HFF-Myc (cell line): ENCODE measurements around the gene PLEKHG7.
"Not testable (repeated sequence)": the region's sequence is repeated elsewhere in the genome, so short reads cannot be mapped to it uniquely, and the experiment has no call there.

Experiments used
- DNase-seq: peaks from one replicate; pipeline ENCODE4 v3.0.0-alpha.2; 2011; ENCODE audit warnings: low read depth; ENCODE audit errors: extremely low read depth
- H3K4me3 ChIP-seq: replicated peaks from 2 replicates; pipeline ENCODE4 v1.5.1; 2011; ENCODE audit warnings: low read depth, mild to moderate bottlenecking, control low read depth, low read length
- CTCF ChIP-seq: IDR thresholded peaks from 2 replicates; pipeline ENCODE4 v1.5.1; 2012; ENCODE audit warnings: mild to moderate bottlenecking, low read depth, low read length, control low read depth; ENCODE audit errors: missing control alignments

PLEKHG7 gene

GRCh38 chr12:92785563-92785950 is 82.8 kb downstream of the PLEKHG7 start:
- TF ChIP-seq CTCF: no peak
- no peak for DNase-seq

GRCh38 chr12:92786045-92786444 is 83.3 kb downstream of the PLEKHG7 start:
- TF ChIP-seq CTCF: no peak
- H3K4me3 ChIP-seq: no peak overlapping the region
- DNase-seq: no peak

More at GRCh38 chr12:92785563-92785950, 82.8 kb downstream of the PLEKHG7 start:
- H3K4me3 ChIP-seq: no peak overlapping the region

- not testable (repeated sequence) for DNase-seq
Measured at GRCh38 chr12:92794356-92794755, 91.6 kb downstream of the PLEKHG7 start.

GRCh38 chr12:92794814-92795213 is 92.0 kb downstream of the PLEKHG7 start:
- DNase-seq: no peak
- H3K4me3 ChIP-seq: no peak overlapping the region
- TF ChIP-seq CTCF: no peak

More at GRCh38 chr12:92794356-92794755, 91.6 kb downstream of the PLEKHG7 start:
- not testable (repeated sequence) for H3K4me3 ChIP-seq

- TF ChIP-seq CTCF: no peak
- no peak for DNase-seq
- H3K4me3 ChIP-seq: no peak overlapping the region
Measured at GRCh38 chr12:92796650-92797049, 93.9 kb downstream of the PLEKHG7 start.

GRCh38 chr12:92802906-92803305 is 100.1 kb downstream of the PLEKHG7 start:
- no peak overlapping the region for H3K4me3 ChIP-seq
- no peak for TF ChIP-seq CTCF
- no peak for DNase-seq

- DNase-seq: no peak
- H3K4me3 ChIP-seq: no peak overlapping the region
- TF ChIP-seq CTCF: no peak
Measured at GRCh38 chr12:92803903-92804302, 101.1 kb downstream of the PLEKHG7 start.
